ENCODE data around the gene MDFIC.

- TF ChIP-seq EP300 (IDR thresholded peaks at IDR 0.05) (no peak), CTCF (IDR thresholded peaks at IDR 0.05) (no peak), POLR2A (IDR thresholded peaks at IDR 0.05) (no peak)
These were observed 19.8 kb downstream of the MDFIC start for GRCh38 chr7:114941692-114942091.
